Transverse colon (tissue), 3 donors: ENCODE results near the gene SENP5.

ENCODE experiments used
- CTCF ChIP-seq, 5 experiments: fragments of 200-600 bp in 3 of 5; fragments of 450-650 bp in 2 of 5; sonication (generic) in 3 of 5; IDR thresholded peaks; 1 replicate in 2 of 5; 2 replicates in 3 of 5; pipeline ENCODE4 v1.5.1; 2016 to 2017; ENCODE audit warnings: antibody characterized with exemption in 5 of 5, inconsistent platforms in 3 of 5, mild to moderate bottlenecking in 2 of 5, moderate library complexity in 1 of 5
- EP300 ChIP-seq: sonication (generic); formaldehyde crosslinking; IDR thresholded peaks from one replicate; pipeline ENCODE4 v1.6.1; 2017; ENCODE audit warnings: antibody characterized with exemption, low read depth
- POLR2A ChIP-seq: fragments of 450-650 bp; IDR thresholded peaks from one replicate; pipeline ENCODE4 v1.6.1; 2016; ENCODE audit warnings: antibody characterized with exemption, mild to moderate bottlenecking, moderate library complexity

- TF ChIP-seq POLR2A (no peak), CTCF (IDR thresholded peaks at IDR 0.05) (no peak), EP300 (no peak)
Observed at GRCh38 chr3:196902296-196902695, 34.6 kb downstream of the SENP5 start.
